GM18498 (cell line): ENCODE data around the gene DZIP1.

Source experiments
- ATAC-seq: cut with Tn5 transposase; IDR thresholded peaks from one replicate; pipeline ENCODE4 v1.9.1; 2021; ENCODE audit warnings: mild to moderate bottlenecking, moderate library complexity; ENCODE audit not compliant: unreplicated experiment

DZIP1 gene

GRCh38 chr13:95552539-95553441, 91.7 kb downstream of the DZIP1 start, which contains the start of gene CLDN10:
CLDN10 (plus strand) TSS chr13:95552720; CDS start chr13:95552754, 34 bp downstream.
- ATAC-seq, result no peak

DNA sequence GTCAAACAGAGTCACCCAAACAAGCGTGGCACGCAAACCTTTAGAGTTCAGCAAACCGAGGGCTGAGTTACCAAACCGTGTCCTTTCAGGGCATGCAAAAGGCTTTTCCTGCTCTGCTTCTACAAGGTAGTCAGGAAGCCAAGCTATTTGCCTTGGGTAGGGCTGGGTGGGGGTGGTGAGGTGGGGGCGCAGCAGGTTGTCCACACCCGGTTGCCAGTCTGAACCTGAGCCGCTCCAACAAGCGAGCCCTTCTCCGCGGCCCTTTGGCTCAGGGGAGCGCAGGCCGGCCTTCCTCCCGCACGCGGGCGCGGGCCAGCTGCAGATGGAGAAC, 92.3 kb downstream of the DZIP1 start:
- ATAC-seq, result no peak

DNA sequence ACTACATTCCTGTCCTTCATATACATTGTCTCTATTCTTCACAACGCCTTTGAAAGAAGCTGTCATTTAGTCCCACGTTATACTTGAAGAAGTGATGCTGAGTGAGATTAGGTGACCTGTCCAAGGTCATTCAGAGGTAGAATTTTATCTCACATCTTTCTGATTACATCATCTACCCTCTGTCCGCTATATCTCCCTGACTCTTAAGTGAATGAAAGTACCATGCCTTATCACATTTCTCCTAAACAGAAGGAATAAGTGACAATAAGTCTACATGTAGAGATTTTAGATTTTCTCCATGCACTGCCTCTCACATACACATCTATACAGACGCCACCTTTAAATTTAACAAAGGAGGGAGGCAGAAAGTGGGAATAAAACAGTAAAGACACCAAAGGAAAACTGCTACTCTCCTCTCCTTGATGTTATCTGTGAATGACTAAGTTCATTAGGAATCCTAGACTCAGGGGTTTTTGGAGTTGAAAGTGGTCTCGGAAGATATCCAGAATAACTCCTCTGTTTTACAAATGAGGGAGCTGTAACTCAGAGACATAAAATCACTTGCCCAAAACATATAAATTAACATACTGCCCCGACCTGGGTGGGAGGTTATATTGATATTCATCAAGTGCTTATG, 96.9 kb downstream of the DZIP1 start:
- ATAC-seq, result no peak

DNA sequence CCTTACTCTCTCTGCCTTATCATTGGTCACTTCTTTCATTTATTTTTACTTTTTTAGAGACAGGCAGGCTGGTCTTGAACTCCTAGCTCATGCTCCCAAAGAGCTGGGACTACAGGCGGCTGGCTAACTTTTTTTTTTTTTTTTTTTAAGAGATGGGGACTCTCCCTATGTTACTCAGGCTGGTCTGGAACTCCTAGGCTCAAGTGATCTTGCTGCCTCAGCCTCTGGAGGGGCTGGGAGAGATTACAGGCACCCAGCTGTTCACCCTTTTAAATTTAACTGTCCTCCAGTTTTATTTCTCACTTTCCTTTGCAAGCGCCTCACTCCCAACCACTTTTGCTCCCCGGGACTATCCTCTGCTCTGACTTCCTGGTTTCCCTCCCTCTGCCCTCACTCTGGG, 97.6 kb downstream of the DZIP1 start:
- no peak for ATAC-seq

- ATAC-seq, result no peak
Observed at GRCh38 chr13:95544293-95544692, 100.2 kb downstream of the DZIP1 start.

- ATAC-seq, result no peak
Observed at GRCh38 chr13:95541911-95542474, 102.5 kb downstream of the DZIP1 start.

- ATAC-seq, result no peak
Observed at GRCh38 chr13:95541308-95541707, 103.2 kb downstream of the DZIP1 start.

DNA sequence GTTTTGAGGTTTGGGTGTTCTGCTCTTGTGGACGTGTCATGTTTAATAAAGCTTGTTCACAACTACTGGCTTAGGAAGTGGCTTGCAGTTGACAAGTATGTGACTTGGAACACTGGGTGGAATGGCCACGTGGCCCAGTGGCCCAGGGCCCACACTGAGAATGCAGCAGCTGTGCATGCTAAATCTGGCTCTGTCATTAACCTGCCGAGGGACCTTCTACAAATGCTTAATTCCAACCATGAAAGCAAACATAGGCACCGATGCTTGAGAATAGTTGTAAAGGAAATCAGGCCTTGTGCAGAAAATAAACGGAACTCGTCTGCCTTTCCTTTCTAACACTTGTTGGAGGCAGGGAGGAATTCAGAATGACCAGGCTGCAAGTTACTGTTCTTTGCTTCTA, 103.6 kb downstream of the DZIP1 start:
- ATAC-seq, result no peak

GRCh38 chr13:95536632-95537241, 107.8 kb downstream of the DZIP1 start:
- ATAC-seq, result no peak

GRCh38 chr13:95535243-95535642, 109.3 kb downstream of the DZIP1 start:
- peak; percentile 58 for ATAC-seq

GRCh38 chr13:95533545-95534160, 110.9 kb downstream of the DZIP1 start:
- ATAC-seq, result no peak

DNA sequence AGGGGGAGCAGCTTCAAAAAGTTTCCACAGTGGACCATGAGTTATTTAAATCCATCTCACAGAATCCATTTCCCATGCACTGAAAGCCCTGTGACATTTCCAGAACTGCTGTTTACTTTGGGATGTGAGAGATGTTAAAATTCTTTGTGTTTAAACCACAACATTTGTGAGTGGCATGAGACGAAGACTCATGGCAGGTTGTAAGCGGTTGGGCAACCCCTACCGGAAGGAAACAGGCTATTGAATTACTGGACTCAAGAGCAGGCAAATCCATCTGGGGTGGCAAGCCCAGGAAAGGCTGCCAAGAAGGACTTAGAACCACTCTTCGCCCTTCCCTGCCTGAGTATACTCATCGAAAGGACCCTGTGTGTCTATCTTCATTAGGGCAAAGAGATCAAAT, 114.3 kb downstream of the DZIP1 start:
- ATAC-seq, result no peak
